Raji (cell line): Measurements from ENCODE around the gene NXT1.

Source experiments
- POLR2A ChIP-seq: IDR thresholded peaks from 2 replicates; pipeline ENCODE4 v1.6.1; 2011; ENCODE audit warnings: low read depth, low read length, control low read depth; ENCODE audit not compliant: insufficient read depth

NXT1 gene

GRCh38 chr20:23366384-23366783 is 15.8 kb downstream of the NXT1 start:
- TF ChIP-seq POLR2A, result no peak

- TF ChIP-seq POLR2A, result no peak
Observed at GRCh38 chr20:23367770-23368169, 17.2 kb downstream of the NXT1 start.

GRCh38 chr20:23368316-23369071 is 17.9 kb downstream of the NXT1 start:
- TF ChIP-seq POLR2A, result no peak

GRCh38 chr20:23369072-23369823 is 18.7 kb downstream of the NXT1 start:
- no peak for TF ChIP-seq POLR2A

GRCh38 chr20:23370274-23370673 is 19.7 kb downstream of the NXT1 start:
- no peak for TF ChIP-seq POLR2A

- no peak for TF ChIP-seq POLR2A
Observed at GRCh38 chr20:23370873-23371272, 20.3 kb downstream of the NXT1 start.

- TF ChIP-seq POLR2A, result no peak
Observed at GRCh38 chr20:23371496-23371895, 20.9 kb downstream of the NXT1 start.

- no peak for TF ChIP-seq POLR2A
Observed at GRCh38 chr20:23374441-23374840, 23.9 kb downstream of the NXT1 start.

- no peak for TF ChIP-seq POLR2A
Observed at GRCh38 chr20:23375827-23376226, 25.2 kb downstream of the NXT1 start.

- TF ChIP-seq POLR2A, result no peak
Observed at GRCh38 chr20:23379772-23380171, 29.2 kb downstream of the NXT1 start.

GRCh38 chr20:23381876-23382275 is 31.3 kb downstream of the NXT1 start:
- no peak for TF ChIP-seq POLR2A

GRCh38 chr20:23386304-23387117 is 35.9 kb downstream of the NXT1 start:
- TF ChIP-seq POLR2A, result no peak

- no peak for TF ChIP-seq POLR2A
Observed at GRCh38 chr20:23387118-23387443, 36.5 kb downstream of the NXT1 start.

- TF ChIP-seq POLR2A, result no peak
Observed at GRCh38 chr20:23390091-23390774, 39.6 kb downstream of the NXT1 start.

GRCh38 chr20:23391707-23392310 is 41.2 kb downstream of the NXT1 start:
- TF ChIP-seq POLR2A, result no peak
